C4-2B (cell line): ENCODE results near the gene UGT2B17.
"Not testable (repeated sequence)": the region's sequence is repeated elsewhere in the genome, so short reads cannot be mapped to it uniquely, and the experiment has no call there.

Source experiments
- H3K27ac ChIP-seq: fragments of 450-650 bp; 2 replicates; pipeline ENCODE4 v1.5.1; 2017
- ZFX ChIP-seq: fragments of 450-650 bp; IDR thresholded peaks from 2 replicates; pipeline ENCODE4 v1.6.1; 2017
- TF ChIP-seq, protein P1 (sequence below): fragments of 450-650 bp; conservative IDR thresholded peaks from 2 replicates; pipeline ENCODE4 v1.5.1; 2017; ENCODE audit warnings: mild to moderate bottlenecking

UGT2B17 gene

GRCh38 chr4:68536375-68536774 is 39.7 kb downstream of the UGT2B17 start:
- TF ChIP-seq ZFX: no peak
- TF ChIP-seq, protein P1, sequence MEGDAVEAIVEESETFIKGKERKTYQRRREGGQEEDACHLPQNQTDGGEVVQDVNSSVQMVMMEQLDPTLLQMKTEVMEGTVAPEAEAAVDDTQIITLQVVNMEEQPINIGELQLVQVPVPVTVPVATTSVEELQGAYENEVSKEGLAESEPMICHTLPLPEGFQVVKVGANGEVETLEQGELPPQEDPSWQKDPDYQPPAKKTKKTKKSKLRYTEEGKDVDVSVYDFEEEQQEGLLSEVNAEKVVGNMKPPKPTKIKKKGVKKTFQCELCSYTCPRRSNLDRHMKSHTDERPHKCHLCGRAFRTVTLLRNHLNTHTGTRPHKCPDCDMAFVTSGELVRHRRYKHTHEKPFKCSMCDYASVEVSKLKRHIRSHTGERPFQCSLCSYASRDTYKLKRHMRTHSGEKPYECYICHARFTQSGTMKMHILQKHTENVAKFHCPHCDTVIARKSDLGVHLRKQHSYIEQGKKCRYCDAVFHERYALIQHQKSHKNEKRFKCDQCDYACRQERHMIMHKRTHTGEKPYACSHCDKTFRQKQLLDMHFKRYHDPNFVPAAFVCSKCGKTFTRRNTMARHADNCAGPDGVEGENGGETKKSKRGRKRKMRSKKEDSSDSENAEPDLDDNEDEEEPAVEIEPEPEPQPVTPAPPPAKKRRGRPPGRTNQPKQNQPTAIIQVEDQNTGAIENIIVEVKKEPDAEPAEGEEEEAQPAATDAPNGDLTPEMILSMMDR: no peak
- no peak overlapping the region for H3K27ac ChIP-seq

GRCh38 chr4:68535974-68536373 is 40.1 kb downstream of the UGT2B17 start:
- H3K27ac ChIP-seq: no peak overlapping the region
- TF ChIP-seq, protein P1: no peak
- TF ChIP-seq ZFX: no peak

DNA sequence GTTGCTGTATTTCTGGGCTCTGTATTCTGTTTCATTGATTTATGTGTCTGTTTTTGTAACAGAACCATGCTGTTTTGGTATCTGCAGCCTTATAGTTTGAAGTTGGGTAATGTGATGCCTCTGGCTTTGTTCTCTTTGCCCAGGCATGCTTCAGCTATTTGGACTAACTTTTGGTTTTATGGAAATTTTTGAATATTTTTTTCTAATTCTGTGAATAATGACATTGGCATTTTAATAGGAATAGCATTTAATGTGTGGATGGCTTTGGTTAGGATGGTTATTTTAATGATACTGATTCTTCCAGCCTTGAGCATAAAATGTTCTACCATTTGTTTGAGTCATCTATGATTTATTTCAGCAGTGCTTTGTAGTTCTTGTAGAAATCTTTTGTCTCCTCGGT is 53.9 kb downstream of the UGT2B17 start:
- not testable (repeated sequence) for H3K27ac ChIP-seq

DNA sequence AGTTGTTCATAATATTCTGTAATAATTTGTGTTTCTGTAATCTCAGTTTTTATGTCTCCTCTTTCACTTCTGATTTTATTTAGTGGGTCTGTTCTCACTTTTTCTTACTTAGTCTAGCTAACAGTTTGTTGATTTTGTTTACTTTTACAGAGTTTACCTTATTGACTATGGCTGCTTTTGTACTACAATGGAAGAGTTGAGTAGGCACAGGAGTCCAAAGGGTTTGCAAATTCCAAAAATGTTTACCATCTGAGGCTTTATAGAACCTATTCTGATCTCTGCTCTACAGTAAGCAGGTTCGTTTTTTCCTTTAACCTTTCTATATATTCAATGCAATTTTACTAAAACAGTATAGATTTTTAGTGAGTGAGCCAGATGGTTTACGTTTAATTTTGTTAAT is 55.1 kb downstream of the UGT2B17 start:
- no peak overlapping the region for H3K27ac ChIP-seq
- TF ChIP-seq ZFX: no peak
- TF ChIP-seq, protein P1: no peak

- no peak overlapping the region for H3K27ac ChIP-seq
- TF ChIP-seq ZFX: no peak
- TF ChIP-seq, protein P1: no peak
Measured at GRCh38 chr4:68518889-68519288, 57.2 kb downstream of the UGT2B17 start.

DNA sequence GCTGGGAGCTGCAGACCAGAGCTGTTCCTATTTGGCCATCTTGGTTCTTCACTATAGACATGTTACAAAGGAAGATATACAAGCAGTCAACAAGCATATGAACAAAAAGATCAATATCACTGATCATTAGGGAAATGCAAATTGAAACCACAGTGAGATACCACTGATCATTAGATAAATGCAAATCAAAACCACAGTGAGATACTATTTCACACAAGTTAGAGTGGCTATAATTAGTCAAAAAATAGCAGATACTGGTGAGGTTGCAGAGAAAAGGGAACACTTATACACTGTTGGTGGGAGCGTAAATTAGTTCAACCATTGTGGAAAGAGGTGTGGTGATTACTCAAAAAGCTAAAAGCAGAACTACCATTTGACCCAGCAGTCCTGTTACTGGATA is 70.7 kb downstream of the UGT2B17 start:
- not testable (repeated sequence) for H3K27ac ChIP-seq

GRCh38 chr4:68504836-68505235 is 71.3 kb downstream of the UGT2B17 start:
- H3K27ac ChIP-seq: not testable (repeated sequence)

DNA sequence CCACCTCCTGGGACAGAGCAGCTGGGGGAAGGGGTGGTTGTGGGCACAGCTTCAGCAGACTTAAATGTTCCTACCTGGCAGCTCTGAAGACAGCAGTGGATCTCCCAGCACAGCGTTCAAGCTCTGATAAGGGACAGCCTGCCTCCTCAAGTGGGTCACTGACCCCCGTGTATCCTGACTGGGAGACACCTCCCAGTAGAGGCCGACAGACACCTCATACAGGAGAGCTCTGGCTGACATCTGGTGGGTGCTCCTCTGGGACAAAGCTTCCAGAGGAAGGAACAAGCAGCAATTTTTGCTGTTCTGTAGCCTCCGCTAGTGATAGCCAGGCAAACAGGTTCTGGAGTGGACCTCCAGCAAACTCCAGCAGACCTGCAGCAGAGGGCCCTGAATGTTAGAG is 72.7 kb downstream of the UGT2B17 start:
- not testable (repeated sequence) for H3K27ac ChIP-seq

- TF ChIP-seq, protein P1: no peak
- no peak for TF ChIP-seq ZFX
- no peak overlapping the region for H3K27ac ChIP-seq
Measured at GRCh38 chr4:68499021-68499420, 77.1 kb downstream of the UGT2B17 start.

DNA sequence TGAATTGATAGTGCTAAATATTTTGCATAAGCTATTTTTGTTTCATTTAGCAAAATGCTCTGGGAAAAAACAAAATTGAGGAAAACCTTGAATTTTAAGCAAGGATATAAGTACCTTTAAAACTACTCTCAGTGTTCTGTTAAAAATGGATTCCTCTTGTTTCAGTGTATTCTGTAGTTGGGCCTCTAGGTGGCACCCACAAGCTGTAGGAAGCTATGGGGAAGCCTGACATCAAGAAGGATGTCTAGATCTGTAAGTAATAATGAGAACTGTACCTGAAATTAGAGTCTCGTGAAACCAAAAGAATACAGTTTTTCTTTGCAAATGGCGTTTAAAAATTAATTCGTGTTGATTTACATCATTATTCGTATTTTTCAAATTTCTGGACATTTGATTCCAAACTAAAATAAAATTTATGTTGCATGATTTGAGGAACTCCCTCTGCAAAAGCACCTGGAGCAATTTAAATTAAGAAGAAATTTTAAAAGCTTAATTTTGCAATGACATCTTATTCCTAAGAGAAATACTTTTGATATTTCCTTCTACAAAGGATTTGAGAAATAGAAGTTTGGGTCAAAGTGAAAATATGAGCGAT is 77.6 kb downstream of the UGT2B17 start:
- TF ChIP-seq ZFX: no peak
- TF ChIP-seq, protein P1: peak; percentile 88
- H3K27ac ChIP-seq: no peak overlapping the region
